GM18526 (cell line): ENCODE measurements around the gene FABP3.

Source experiments
- POLR2A ChIP-seq: IDR thresholded peaks from 3 replicates; pipeline ENCODE4 v1.6.1; 2011; ENCODE audit not compliant: insufficient read length; ENCODE audit errors: extremely low read depth

The FABP3 gene

DNA sequence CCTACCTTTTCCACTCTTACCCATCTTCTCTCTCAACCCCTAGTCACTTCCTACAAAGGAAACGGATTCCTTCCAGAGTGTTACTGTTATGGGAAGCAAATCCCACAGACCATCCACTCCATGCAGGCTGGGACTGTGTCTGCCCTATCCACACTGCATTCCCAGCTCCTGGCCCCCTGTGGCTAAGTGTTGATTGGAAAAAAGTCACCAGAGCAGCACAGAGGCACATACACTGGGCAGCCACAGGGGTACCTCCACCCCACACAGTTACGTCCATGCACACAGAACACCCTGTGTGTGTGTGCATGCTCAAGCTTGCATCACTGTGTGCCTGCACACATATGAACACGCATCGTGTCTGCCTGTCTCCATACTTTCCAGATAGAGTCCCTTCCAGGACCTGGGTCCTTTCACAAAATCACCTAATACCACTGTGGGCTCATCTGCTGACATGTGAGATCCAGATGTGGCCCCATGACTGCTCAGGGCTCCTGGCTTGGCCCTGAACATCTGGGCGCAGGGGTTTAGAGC lies 36.0 kb upstream of the FABP3 start:
- no peak for TF ChIP-seq POLR2A

- TF ChIP-seq POLR2A, result no peak
Observed at GRCh38 chr1:31407029-31407626, 34.3 kb upstream of the FABP3 start.

DNA sequence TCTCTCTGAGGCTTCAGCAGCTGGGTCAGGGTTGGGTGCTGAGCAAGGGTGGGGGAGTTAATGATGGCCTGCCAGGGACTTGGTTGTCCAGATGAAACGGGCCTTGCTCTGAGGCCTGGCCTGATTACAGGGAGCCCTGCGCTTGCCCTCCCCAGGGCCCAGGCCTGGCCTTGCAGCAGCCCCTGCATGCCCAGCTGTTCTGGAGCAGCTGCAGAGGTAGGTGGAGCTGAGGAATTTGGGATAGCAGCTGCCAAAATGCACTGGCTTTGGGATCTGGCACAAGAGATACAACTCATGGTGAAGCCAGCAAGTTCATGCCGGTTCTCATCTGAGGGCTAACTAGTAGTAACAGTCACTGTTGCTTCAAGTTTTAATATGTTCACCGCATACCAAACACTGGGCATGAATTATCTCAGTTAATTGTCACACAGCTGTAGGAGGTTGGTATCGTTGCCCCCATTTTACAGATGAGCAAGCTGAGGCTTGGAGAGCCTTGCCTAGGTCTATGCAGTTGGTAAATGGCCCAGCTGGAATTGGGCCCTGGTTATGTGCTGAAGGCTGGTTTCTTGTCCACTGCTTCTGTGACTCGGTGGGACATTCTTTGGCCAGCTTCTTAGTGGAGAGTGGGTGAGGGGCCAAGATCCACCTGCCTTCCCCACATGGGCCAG lies 32.8 kb upstream of the FABP3 start:
- TF ChIP-seq POLR2A, result no peak

DNA sequence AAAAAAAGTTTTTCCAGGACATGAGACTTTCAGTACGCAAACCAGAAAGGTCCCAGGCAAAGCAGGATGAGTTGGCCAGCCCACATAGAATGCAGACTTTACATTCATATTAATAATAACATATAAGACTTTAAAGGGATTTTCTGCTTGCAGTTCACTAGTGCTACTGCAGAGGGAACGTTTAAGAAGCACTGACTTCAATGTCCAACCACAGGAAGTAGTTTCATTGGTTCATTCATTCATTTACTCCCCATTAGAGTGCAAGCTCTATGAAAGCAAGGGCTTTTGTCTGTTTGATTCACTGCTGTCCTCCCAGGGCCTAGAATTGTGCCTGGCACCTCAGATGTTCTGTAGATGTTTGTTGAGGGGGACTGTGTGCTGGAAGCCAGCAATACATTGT lies 28.4 kb upstream of the FABP3 start:
- no peak for TF ChIP-seq POLR2A

DNA sequence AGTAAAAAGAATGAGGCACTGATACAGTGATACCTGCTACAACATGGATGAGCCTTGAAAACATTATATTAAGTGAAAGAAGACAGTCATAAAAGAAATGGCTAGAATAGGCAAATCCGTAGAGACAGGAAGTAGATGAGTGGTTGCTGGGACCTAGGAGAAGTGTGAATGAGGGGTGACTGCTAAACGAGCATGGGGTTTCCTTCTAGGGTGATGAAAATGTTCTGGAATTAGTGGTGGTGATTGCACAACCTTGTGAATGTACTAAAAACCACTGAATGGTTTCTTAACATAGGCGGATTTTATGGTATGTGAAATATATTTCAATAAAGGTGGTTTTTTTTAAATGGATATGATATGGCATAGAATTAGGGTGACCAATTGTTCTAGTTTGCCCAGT lies 27.5 kb upstream of the FABP3 start:
- no peak for TF ChIP-seq POLR2A

DNA sequence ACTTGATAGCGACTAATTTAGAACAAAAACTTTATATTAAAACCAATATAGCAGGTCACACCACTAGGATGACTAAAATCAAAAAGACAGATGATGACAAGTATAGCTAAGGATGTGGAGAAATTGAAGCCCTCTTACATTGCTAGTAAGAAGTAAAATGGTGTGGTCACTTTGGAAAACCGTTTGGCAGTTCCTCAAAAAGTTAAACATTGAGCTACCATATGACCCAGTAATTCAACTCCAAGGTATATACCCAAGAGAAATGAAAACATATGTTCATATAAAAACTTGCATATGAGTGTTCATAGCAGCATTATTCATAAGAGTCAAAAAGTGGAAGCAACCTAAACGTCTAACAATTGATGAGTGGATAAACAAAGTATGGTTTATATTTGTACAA lies 27.1 kb upstream of the FABP3 start:
- no peak for TF ChIP-seq POLR2A

- TF ChIP-seq POLR2A, result no peak
Observed at GRCh38 chr1:31398246-31398645, 25.4 kb upstream of the FABP3 start.

GRCh38 chr1:31397360-31398095 lies 24.7 kb upstream of the FABP3 start:
- TF ChIP-seq POLR2A, result no peak

- TF ChIP-seq POLR2A, result no peak
Observed at GRCh38 chr1:31396633-31397351, 23.9 kb upstream of the FABP3 start.

GRCh38 chr1:31394584-31395193 lies 21.8 kb upstream of the FABP3 start:
- peak; percentile 22 for TF ChIP-seq POLR2A

- no peak for TF ChIP-seq POLR2A
Observed at GRCh38 chr1:31393463-31393862, 20.6 kb upstream of the FABP3 start.

GRCh38 chr1:31390071-31390470 lies 17.2 kb upstream of the FABP3 start:
- no peak for TF ChIP-seq POLR2A

- no peak for TF ChIP-seq POLR2A
Observed at GRCh38 chr1:31389616-31390015, 16.7 kb upstream of the FABP3 start.

DNA sequence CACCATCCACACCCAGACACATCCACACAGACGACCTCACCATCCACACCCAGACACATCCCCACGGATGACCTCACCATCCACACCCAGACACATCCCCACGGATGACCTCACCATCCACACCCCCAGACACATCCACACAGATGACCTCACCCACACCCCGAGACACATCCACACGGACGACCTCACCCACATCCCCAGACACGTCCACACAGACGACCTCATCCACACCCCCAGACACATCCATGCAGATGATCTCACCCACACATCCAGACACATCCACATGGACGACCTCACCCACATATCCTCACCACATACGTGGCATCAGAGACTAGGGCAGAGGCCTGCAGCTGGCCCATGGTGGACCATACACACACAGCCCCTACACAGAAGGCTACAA lies 14.7 kb upstream of the FABP3 start:
- no peak for TF ChIP-seq POLR2A

- no peak for TF ChIP-seq POLR2A
Observed at GRCh38 chr1:31383967-31384366, 11.1 kb upstream of the FABP3 start.

- TF ChIP-seq POLR2A, result no peak
Observed at GRCh38 chr1:31382379-31382989, 9.6 kb upstream of the FABP3 start.
